HG02610 (cell line): Measurements from ENCODE around the gene ANKFN1.

ENCODE experiments used
- ATAC-seq: cut with Tn5 transposase; IDR thresholded peaks from one replicate; pipeline ENCODE4 v1.9.1; 2021; ENCODE audit warnings: mild to moderate bottlenecking, moderate library complexity; ENCODE audit not compliant: unreplicated experiment

Gene ANKFN1

GRCh38 chr17:56548661-56549060 is 395.4 kb downstream of the ANKFN1 start:
- no peak for ATAC-seq

GRCh38 chr17:56549501-56549900 is 396.2 kb downstream of the ANKFN1 start:
- no peak for ATAC-seq

GRCh38 chr17:56557682-56558081 is 404.4 kb downstream of the ANKFN1 start:
- ATAC-seq, result no peak

GRCh38 chr17:56558088-56558487 is 404.8 kb downstream of the ANKFN1 start:
- no peak for ATAC-seq
